ENCODE data around the gene OR10AG1. TPM values are rescaled to one million over a fixed set of nuclear protein-coding genes. Genes with fewer than 3 reads are reported as not detected.

OR10AG1 gene, protein sequence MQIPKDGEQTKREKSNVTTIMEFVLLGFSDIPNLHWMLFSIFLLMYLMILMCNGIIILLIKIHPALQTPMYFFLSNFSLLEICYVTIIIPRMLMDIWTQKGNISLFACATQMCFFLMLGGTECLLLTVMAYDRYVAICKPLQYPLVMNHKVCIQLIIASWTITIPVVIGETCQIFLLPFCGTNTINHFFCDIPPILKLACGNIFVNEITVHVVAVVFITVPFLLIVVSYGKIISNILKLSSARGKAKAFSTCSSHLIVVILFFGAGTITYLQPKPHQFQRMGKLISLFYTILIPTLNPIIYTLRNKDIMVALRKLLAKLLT
- total RNA-seq, result not detected in 2 replicates

DNA sequence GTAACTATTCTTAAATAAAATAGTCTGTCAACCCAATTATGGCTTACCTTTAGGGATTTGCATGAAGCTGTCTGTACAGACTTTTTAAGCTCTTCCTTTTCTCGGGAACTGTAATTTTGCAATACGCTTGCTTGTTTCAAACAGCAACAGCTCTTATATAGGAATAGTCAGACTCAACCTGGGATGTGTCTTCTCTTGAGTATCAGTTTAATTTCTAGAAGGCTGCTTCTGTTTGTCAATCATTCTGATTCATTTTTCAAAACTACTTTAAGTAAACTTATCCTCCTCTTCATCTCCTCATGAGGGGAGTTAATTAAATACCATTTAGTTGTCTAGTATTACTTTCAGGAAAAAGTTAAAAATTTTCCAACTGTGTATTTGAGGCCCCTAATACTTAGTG, at the start of gene OR10AG1:
OR10AG1 (minus strand) TSS at position 101 of the 400 bp plus-strand sequence; CDS start at position 63, 38 bp downstream.

DNA sequence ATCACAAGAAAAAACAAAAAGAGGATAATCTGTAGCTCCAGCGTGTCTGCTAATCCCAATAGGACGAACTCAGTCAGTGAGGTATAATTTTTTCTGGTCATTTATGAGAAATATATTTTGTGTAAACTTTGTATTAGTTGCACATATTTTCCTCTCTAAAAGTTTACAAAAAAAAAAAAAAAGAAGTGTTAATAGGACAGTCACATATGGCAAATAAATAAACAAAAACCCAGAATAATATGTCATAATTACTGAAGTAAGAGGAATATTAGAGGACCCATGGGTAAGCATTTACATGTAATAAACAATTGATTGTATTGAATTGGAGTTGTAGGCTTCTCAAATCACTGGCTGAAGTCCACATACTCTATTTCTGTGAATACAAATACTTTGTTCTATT, 24.8 kb upstream of the OR10AG1 start, which contains the start of gene OR5F1:
OR5F1 (minus strand) TSS at position 101 of the 400 bp plus-strand sequence; CDS start at position 101, 0 bp downstream.

DNA sequence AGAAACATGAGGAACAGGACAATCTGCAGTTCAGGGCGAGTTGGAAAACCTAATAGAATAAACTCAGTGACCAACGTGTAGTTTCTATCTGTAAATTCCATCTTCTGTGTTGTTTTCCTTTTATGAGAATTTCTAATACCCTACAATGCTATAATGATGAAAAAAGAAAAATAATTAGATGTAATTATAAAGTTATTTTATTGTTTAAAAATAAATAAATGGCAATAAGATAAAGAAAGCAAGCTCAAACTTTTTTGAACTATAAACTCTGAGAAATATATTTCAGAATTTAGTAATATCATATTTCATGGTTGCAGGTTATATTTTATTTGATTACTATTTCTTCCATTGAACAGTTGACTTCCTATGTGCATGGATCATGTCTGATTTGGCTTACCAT, 33.4 kb downstream of the OR10AG1 start, which contains the start of gene OR5I1:
OR5I1 (minus strand) TSS at position 101 of the 400 bp plus-strand sequence; CDS start at position 101, 0 bp downstream.

Other genes starting within 250 kb of the OR10AG1 start
- gene OR5D13, start 196.5 kb downstream of the OR10AG1 start, total RNA-seq, result not detected in 2 replicates
- gene OR5D14, start 174.4 kb downstream of the OR10AG1 start, total RNA-seq, result not detected in 2 replicates
- gene OR5L1, start 158.6 kb downstream of the OR10AG1 start, total RNA-seq, result not detected in 2 replicates
- not detected in 2 replicates for gene OR5D18, start 150.3 kb downstream of the OR10AG1 start, total RNA-seq
- not detected in 2 replicates for gene OR5L2, start 142.7 kb downstream of the OR10AG1 start, total RNA-seq
- not detected in 2 replicates for gene OR5D16, start 131.2 kb downstream of the OR10AG1 start, total RNA-seq
- gene TRIM51, start 86.6 kb downstream of the OR10AG1 start, total RNA-seq, result not detected in 2 replicates
- not detected in 2 replicates for gene OR5W2, start 55.4 kb downstream of the OR10AG1 start, total RNA-seq
- gene OR5I1, start 33.5 kb downstream of the OR10AG1 start, total RNA-seq, result not detected in 2 replicates
- not detected in 2 replicates for gene OR5F1, start 24.7 kb upstream of the OR10AG1 start, total RNA-seq
- not detected in 2 replicates for gene OR5AS1, start 57.7 kb upstream of the OR10AG1 start, total RNA-seq
- not detected in 2 replicates for gene OR8I2, start 123.4 kb upstream of the OR10AG1 start, total RNA-seq
- gene OR8H2, start 133.7 kb upstream of the OR10AG1 start, total RNA-seq, result not detected in 2 replicates
- not detected in 2 replicates for gene OR8H3, start 152.4 kb upstream of the OR10AG1 start, total RNA-seq
- not detected in 2 replicates for gene OR8J3, start 170.3 kb upstream of the OR10AG1 start, total RNA-seq
- gene OR8K5, start 190.4 kb upstream of the OR10AG1 start, total RNA-seq, result not detected in 2 replicates
- gene OR5J2, start 206.7 kb upstream of the OR10AG1 start, total RNA-seq, result not detected in 2 replicates